Measurements from ENCODE around the gene PRRT3.
A peak's percentile ranks its signal among the peaks of the same experiment; 100 is the strongest.
"Not testable (repeated sequence)": the region's sequence is repeated elsewhere in the genome, so short reads cannot be mapped to it uniquely, and the experiment has no call there.

Gene PRRT3

DNA sequence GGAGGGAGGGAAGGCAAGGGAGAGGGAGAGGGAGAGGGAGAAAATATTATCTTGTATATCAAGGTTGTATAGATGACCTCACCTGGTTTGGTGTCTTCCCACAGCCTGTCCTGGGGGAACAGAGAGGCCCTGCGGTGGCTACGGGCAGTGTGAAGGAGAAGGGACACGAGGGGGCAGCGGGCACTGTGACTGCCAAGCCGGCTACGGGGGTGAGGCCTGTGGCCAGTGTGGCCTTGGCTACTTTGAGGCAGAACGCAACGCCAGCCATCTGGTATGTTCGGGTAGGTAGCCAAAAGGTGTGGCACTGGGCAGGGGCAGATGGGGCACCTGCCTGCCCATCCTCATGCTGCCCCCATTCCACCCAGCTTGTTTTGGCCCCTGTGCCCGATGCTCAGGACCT is 11.5 kb downstream of the PRRT3 start:
- TF ChIP-seq, protein P1, sequence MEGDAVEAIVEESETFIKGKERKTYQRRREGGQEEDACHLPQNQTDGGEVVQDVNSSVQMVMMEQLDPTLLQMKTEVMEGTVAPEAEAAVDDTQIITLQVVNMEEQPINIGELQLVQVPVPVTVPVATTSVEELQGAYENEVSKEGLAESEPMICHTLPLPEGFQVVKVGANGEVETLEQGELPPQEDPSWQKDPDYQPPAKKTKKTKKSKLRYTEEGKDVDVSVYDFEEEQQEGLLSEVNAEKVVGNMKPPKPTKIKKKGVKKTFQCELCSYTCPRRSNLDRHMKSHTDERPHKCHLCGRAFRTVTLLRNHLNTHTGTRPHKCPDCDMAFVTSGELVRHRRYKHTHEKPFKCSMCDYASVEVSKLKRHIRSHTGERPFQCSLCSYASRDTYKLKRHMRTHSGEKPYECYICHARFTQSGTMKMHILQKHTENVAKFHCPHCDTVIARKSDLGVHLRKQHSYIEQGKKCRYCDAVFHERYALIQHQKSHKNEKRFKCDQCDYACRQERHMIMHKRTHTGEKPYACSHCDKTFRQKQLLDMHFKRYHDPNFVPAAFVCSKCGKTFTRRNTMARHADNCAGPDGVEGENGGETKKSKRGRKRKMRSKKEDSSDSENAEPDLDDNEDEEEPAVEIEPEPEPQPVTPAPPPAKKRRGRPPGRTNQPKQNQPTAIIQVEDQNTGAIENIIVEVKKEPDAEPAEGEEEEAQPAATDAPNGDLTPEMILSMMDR (IDR thresholded peaks at IDR 0.05), result no peak
- H3K27ac ChIP-seq, result no peak overlapping the region
- no peak overlapping the region for H3K4me3 ChIP-seq
- no peak for DNase-seq (ENCODE audit: low spot score)

DNA sequence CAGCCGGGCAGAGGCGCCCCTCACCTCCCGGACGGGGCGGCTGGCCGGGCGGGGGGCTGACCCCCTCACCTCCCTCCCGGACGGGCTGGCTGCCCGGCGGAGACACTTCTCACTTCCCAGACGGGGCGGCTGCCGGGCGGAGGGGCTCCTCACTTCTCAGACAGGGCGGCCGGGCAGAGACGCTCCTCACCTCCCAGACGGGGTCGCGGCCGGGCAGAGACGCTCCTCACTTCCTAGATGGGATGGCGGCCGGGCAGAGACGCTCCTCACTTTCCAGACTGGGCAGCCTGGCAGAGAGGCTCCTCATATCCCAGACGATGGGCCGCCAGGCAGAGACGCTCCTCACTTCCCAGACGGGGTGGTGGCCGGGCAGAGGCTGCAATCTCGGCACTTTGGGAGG is 12.3 kb downstream of the PRRT3 start:
- not testable (repeated sequence) for H3K27ac ChIP-seq; H3K4me3 ChIP-seq; DNase-seq (ENCODE audit: low spot score)

DNA sequence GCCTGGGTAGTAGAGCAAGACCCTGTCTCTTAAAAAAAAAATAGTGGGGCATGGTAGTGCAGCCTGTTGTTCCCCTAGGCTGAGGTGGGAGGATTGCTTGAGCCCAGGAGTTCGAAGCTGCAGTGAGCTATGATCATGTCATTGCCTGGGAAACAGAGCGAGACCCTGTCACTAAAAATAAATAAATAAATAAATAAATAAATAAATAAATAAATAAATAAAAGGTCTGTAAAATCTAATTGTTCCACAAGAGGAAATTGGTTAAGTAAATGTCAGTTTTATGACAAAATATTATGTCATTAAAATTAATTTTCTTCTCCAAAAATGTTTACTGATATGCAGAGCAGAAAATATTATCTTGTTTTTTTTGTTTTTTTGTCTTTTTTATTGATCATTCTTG is 13.2 kb downstream of the PRRT3 start:
- no peak for DNase-seq (ENCODE audit: low spot score)
- TF ChIP-seq, protein P1 (IDR thresholded peaks at IDR 0.05), result no peak
- Histone ChIP-seq H3K4me3 (no peak overlapping the region), H3K27ac (no peak overlapping the region)

DNA sequence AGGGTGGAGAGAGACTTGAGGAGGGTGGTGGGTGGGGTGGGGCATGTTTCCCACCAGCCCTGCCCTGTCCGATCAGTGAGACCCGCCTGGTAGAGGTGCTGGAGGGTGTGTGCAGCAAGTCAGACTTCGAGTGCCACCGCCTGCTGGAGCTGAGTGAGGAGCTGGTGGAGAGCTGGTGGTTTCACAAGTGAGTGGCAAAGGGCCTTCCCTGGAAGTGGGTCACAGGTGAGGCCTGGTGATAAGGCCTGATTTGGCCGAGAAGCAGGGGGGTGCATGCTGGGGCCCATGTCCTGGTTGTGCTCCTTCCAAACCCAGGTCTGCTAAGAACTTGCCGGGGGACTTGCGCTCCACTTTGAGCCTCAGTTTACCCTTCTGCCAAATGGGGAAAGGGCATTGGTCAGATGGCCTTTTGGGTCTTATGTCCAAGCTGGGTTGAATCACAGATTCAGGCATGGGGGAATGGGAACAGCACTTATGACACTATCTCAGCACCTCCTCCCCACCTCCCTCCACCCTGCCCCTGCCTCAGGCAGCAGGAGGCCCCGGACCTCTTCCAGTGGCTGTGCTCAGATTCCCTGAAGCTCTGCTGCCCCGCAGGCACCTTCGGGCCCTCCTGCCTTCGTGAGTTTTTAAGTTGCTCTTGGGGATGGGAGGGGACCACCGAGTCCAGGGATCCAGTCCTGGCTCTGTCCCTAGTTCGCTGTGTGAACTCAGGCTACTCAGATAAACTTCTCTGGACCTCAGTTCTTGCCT is 14.5 kb downstream of the PRRT3 start:
- TF ChIP-seq, protein P1 (IDR thresholded peaks at IDR 0.05), result no peak
- no peak overlapping the region for H3K4me3 ChIP-seq
- DNase-seq (ENCODE audit: low spot score), result no peak
- no peak overlapping the region for H3K27ac ChIP-seq

DNA sequence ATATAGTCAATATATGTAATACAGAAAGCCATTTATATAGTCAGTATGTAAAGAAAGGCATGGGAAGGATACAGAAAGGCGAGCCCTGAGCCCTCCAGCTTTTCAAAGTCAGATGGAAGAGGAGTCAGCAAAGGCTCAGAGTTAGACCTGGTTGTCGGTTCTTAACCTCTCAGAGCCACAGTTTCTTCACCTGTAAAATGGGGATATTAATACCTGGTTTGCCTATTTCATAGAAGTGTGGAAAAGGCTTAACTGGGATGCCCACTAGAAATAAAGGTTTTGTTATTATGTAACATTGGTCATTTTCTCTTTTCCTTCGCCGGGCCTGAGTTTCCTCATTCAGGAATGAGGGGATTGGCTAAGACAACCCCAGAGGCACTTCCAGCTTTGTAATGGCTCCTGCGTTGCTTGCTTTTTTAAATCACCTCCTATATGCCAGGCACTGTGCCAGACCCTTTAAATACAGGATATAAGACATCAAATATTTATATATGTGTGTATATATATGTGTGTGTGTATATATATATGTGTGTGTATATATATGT is 16.2 kb downstream of the PRRT3 start:
- no peak for DNase-seq (ENCODE audit: low spot score)
- no peak overlapping the region for H3K27ac ChIP-seq
- no peak overlapping the region for H3K4me3 ChIP-seq
- TF ChIP-seq, protein P1 (IDR thresholded peaks at IDR 0.05), result no peak

DNA sequence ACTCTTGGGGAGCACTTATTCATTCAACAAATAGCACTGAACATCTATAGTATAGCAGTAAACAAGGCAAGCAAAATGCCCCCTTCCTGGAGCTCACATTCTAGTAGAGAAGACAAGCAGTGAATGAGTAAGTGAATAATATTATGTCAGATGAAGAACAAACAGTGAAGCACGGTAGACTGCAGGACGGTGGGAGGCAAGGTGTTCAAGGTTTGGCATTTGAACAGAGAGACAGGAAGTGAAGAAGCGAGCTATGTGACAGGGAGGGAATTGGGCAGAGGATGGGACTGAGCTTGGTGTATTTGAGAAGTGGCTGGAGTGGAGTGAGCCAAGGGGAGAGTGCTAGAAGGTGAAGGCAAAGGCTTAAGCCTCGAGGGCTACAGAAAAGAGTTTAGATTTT is 17.2 kb downstream of the PRRT3 start:
- no peak for DNase-seq (ENCODE audit: low spot score)
- TF ChIP-seq, protein P1 (IDR thresholded peaks at IDR 0.05), result no peak
- H3K4me3 ChIP-seq, result peak overlapping the region; percentile 78
- peak overlapping the region in 1 of 2 donors; percentile 97 for H3K27ac ChIP-seq

DNA sequence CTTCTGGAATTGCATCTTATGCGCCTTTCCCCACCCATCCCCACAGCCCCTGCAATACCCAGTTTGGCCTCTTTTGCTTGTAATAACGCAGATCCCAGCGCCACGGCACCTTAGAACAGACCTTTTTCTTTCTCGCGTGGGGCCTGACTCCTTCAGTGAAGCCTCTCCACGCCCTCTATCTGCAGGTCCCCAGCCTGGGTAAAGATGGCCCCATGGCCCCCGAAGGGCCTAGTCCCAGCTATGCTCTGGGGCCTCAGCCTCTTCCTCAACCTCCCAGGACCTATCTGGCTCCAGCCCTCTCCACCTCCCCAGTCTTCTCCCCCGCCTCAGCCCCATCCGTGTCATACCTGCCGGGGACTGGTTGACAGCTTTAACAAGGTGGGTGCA is 18.0 kb downstream of the PRRT3 start:
- no peak for DNase-seq (ENCODE audit: low spot score)
- peak overlapping the region; percentile 78 for H3K4me3 ChIP-seq
- peak overlapping the region; percentile 94 to 97 for H3K27ac ChIP-seq
- TF ChIP-seq, protein P1 (IDR thresholded peaks at IDR 0.05), result no peak

Data from coronary artery (tissue), 2 donors.